ENCODE measurements around the gene PARS2.
A peak's percentile ranks its signal among the peaks of the same experiment; 100 is the strongest.

PARS2 gene

DNA sequence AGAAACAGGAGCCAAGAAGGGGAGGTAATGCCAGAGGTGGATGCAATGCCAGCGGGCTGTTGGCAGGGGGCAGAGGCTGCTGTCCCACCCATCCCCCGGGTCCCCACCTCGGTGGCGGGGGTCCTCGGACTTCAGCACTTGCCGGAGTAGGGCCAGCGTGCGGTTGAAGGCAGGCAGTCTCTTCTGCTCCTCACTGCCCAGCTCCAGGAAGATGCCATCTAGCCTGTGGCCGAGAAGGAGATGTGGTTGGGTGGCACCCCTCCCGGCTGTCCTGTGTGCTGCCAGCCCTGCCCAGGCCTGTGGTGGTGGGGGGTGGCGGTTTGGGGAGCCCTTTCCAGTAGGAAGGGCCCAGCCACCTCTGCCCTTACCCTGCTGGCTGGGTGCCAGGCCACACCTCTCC lies 23.3 kb upstream of the PARS2 start:
- no peaks in the 10 kb centered on the region for H3K27me3 ChIP-seq (ENCODE audit: insufficient read depth, poor library complexity, severe bottlenecking)
- H3K9me3 ChIP-seq (ENCODE audit: severe bottlenecking), result no peaks in the 10 kb centered on the region
- no peaks in the 10 kb centered on the region for H3K4me1 ChIP-seq (ENCODE audit: insufficient read depth, poor library complexity, severe bottlenecking)
- DNase-seq (ENCODE audit: low spot score) (no peak), ATAC-seq (ENCODE audit: low read depth) (no peak)
- H3K4me3 ChIP-seq (ENCODE audit: severe bottlenecking), result no peak overlapping the region
- H3K27ac ChIP-seq (ENCODE audit: poor library complexity, severe bottlenecking), result no peak overlapping the region
- TF ChIP-seq, protein P1, sequence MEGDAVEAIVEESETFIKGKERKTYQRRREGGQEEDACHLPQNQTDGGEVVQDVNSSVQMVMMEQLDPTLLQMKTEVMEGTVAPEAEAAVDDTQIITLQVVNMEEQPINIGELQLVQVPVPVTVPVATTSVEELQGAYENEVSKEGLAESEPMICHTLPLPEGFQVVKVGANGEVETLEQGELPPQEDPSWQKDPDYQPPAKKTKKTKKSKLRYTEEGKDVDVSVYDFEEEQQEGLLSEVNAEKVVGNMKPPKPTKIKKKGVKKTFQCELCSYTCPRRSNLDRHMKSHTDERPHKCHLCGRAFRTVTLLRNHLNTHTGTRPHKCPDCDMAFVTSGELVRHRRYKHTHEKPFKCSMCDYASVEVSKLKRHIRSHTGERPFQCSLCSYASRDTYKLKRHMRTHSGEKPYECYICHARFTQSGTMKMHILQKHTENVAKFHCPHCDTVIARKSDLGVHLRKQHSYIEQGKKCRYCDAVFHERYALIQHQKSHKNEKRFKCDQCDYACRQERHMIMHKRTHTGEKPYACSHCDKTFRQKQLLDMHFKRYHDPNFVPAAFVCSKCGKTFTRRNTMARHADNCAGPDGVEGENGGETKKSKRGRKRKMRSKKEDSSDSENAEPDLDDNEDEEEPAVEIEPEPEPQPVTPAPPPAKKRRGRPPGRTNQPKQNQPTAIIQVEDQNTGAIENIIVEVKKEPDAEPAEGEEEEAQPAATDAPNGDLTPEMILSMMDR (IDR thresholded peaks at IDR 0.05; ENCODE audit: poor library complexity, severe bottlenecking), result no peak
- H3K36me3 ChIP-seq (ENCODE audit: low read depth), result no peaks in the 10 kb centered on the region; the same call in 1 of the 2 replicates

DNA sequence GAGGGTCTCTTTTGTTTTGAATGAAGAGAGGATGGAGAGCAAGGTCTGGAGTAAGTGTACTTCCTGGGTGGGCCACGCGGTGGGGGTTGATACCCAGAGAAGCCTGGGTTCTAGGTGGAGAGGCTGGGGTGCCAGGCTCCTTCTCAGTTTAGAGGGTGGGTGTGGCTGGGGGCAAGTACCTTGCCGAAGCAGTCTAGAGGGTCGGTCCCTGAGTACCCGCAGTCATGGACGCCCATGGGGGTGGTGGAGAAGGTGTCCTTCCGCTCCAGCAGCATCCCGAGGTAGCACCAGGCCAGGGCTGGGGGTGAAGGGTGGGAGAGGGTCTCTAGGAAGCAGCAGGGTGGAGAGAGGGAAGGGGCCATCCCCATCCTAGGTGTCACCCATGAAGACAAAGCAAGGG lies 22.5 kb upstream of the PARS2 start:
- H3K4me1 ChIP-seq (ENCODE audit: insufficient read depth, poor library complexity, severe bottlenecking), result no peaks in the 10 kb centered on the region
- no peak for ATAC-seq (ENCODE audit: low read depth)
- TF ChIP-seq, protein P1 (IDR thresholded peaks at IDR 0.05; ENCODE audit: poor library complexity, severe bottlenecking), result no peak

DNA sequence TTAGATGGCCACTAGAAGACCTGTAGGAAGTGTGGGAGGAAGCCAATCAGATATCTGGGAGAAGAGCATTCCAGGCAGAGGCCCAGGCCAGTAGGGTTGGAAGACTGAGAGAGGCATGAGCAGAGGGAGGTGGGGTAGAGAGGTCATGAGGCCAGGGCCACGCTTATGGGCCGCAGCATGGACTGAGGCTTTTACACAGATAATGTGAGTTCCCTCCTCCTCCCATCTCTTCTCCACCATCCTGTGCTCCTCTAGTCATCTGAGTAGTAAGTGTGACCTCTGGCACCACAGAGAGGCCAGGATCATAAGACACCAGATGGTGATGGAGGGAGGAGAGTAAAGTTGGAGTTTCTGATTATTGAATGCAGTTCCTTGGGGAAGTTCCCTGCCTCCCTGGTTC lies 19.7 kb upstream of the PARS2 start:
- Histone ChIP-seq H3K9me3 (ENCODE audit: severe bottlenecking) (no peaks in the 10 kb centered on the region), H3K36me3 (ENCODE audit: low read depth) (no peaks in the 10 kb centered on the region), H3K4me3 (ENCODE audit: severe bottlenecking) (no peak overlapping the region), H3K27me3 (ENCODE audit: insufficient read depth, poor library complexity, severe bottlenecking) (no peaks in the 10 kb centered on the region), H3K4me1 (ENCODE audit: insufficient read depth, poor library complexity, severe bottlenecking) (no peaks in the 10 kb centered on the region), H3K27ac (ENCODE audit: poor library complexity, severe bottlenecking) (no peak overlapping the region)
- TF ChIP-seq, protein P1 (IDR thresholded peaks at IDR 0.05; ENCODE audit: poor library complexity, severe bottlenecking), result no peak
- DNase-seq (ENCODE audit: low spot score) (no peak), ATAC-seq (ENCODE audit: low read depth) (no peak)

More for the DNA sequence above, 22.5 kb upstream of the PARS2 start:
- Histone ChIP-seq H3K27ac (ENCODE audit: poor library complexity, severe bottlenecking) (no peak overlapping the region), H3K9me3 (ENCODE audit: severe bottlenecking) (no peaks in the 10 kb centered on the region), H3K4me3 (ENCODE audit: severe bottlenecking) (no peak overlapping the region), H3K27me3 (ENCODE audit: insufficient read depth, poor library complexity, severe bottlenecking) (no peaks in the 10 kb centered on the region), H3K36me3 (ENCODE audit: low read depth) (no peaks in the 10 kb centered on the region; the same call in 1 of the 2 replicates)
- DNase-seq (ENCODE audit: low spot score), result no peak

DNA sequence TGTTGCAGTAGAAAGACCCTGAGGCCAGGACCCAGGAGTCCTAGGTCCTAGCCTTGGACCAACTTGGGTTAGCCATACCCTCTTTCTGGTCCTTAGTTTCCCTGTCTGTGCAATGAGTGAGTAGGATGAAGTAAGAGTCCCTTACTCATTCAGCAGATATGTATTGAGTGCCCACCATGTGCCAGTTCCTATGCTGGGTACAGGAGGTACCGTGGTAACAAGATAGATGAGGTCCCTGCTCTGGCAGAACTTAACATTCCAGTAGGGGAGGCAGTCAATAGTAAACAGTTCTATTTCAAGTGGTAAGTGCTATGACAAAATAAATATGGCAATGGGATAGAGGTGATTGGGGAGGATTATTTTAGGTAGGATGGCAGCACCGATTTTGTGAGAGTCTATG lies 18.3 kb upstream of the PARS2 start:
- no peaks in the 10 kb centered on the region for H3K4me1 ChIP-seq (ENCODE audit: insufficient read depth, poor library complexity, severe bottlenecking)
- no peak overlapping the region for H3K27ac ChIP-seq (ENCODE audit: poor library complexity, severe bottlenecking)
- no peaks in the 10 kb centered on the region for H3K9me3 ChIP-seq (ENCODE audit: severe bottlenecking)
- TF ChIP-seq, protein P1 (IDR thresholded peaks at IDR 0.05; ENCODE audit: poor library complexity, severe bottlenecking), result no peak
- H3K4me3 ChIP-seq (ENCODE audit: severe bottlenecking), result no peak overlapping the region
- no peaks in the 10 kb centered on the region for H3K36me3 ChIP-seq (ENCODE audit: low read depth)
- DNase-seq (ENCODE audit: low spot score) (no peak), ATAC-seq (ENCODE audit: low read depth) (no peak)
- no peaks in the 10 kb centered on the region for H3K27me3 ChIP-seq (ENCODE audit: insufficient read depth, poor library complexity, severe bottlenecking)

DNA sequence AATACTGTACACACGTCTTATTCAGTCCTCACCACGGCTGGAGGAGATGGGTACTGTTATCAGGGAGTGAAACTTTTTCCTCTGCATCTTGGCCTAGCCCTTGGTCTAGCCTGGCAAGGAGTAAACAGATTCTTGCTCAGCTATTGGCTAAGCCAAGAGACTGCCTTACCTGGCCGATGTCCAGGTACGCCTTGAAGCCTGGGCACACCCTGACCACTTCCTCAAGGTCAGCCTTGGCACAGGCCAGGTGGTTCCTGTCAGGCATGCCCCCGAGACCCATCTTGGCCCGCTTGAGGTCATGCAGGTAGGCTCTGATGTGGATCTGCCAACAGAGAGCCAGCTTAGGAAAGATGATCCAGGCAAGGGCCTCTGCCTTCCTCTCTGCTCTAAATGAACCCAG lies 17.8 kb upstream of the PARS2 start:
- ATAC-seq (ENCODE audit: low read depth), result peak; percentile 38; the same call in 2 of the 3 replicates

More for the DNA sequence above, 17.8 kb upstream of the PARS2 start:
- TF ChIP-seq, protein P1 (IDR thresholded peaks at IDR 0.05; ENCODE audit: poor library complexity, severe bottlenecking), result no peak
- Histone ChIP-seq H3K4me3 (ENCODE audit: severe bottlenecking) (no peak overlapping the region), H3K4me1 (ENCODE audit: insufficient read depth, poor library complexity, severe bottlenecking) (no peaks in the 10 kb centered on the region), H3K9me3 (ENCODE audit: severe bottlenecking) (no peaks in the 10 kb centered on the region), H3K36me3 (ENCODE audit: low read depth) (no peaks in the 10 kb centered on the region), H3K27ac (ENCODE audit: poor library complexity, severe bottlenecking) (no peak overlapping the region), H3K27me3 (ENCODE audit: insufficient read depth, poor library complexity, severe bottlenecking) (no peaks in the 10 kb centered on the region)
- DNase-seq (ENCODE audit: low spot score), result no peak

All from RWPE2 (cell line).